Measurements from ENCODE around the gene NR3C2. TPM values are rescaled to one million over a fixed set of nuclear protein-coding genes. Genes with fewer than 3 reads are reported as not detected.
A peak's percentile ranks its signal among the peaks of the same experiment; 100 is the strongest.

NR3C2 gene
- total and polyA plus RNA-seq, 10 of the 15 experiments (the other 5 are each of a cell fraction or from before 2014, with no cell fraction given): 0.05 to 0.11 (median 0.08) TPM; not detected in 4

DNA sequence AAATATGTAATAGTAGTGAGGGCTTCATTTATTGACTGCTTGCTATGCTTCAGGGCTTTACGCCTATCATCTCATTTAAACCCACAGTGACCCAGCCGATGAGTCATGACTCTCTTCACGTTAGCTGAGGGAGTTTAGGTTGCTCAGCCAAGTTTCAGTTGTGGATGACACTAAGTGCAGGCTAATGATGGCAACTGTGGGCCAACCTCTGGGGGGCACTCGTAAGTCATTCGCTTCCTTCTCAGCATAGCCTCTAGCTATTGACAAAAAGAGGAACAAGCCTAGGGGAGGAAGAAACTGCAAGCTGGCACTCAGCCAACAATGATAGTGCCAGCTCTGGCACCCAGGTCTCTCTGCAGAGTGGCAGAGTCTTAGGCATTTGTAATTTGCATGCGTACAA, 385.3 kb downstream of the NR3C2 start (continued):
- TF ChIP-seq CEBPB (IDR thresholded peaks at IDR 0.05; ENCODE audit: borderline replicate concordance in 1 of 2, low read depth in 2 of 2, low read length in 2 of 2): no peak
- no peak for TF ChIP-seq ZNF217 (IDR thresholded peaks at IDR 0.05)
- no peak for TF ChIP-seq YBX1 (IDR thresholded peaks at IDR 0.05)
- TF ChIP-seq HDAC6 (IDR thresholded peaks at IDR 0.05; ENCODE audit: unreplicated experiment): no peak
- no peak for TF ChIP-seq NR2C2 (IDR thresholded peaks at IDR 0.05; ENCODE audit: borderline replicate concordance, control insufficient read depth, insufficient read length, low read depth)
- TF ChIP-seq NFXL1 (IDR thresholded peaks at IDR 0.05; ENCODE audit: borderline replicate concordance): no peak
- no peak; the same call in 1 of the 2 replicates for TF ChIP-seq DPF2 (IDR thresholded peaks at IDR 0.05)
- no peak for TF ChIP-seq MTA3 (IDR thresholded peaks at IDR 0.05; ENCODE audit: borderline replicate concordance, low read length)
- TF ChIP-seq, protein P1, sequence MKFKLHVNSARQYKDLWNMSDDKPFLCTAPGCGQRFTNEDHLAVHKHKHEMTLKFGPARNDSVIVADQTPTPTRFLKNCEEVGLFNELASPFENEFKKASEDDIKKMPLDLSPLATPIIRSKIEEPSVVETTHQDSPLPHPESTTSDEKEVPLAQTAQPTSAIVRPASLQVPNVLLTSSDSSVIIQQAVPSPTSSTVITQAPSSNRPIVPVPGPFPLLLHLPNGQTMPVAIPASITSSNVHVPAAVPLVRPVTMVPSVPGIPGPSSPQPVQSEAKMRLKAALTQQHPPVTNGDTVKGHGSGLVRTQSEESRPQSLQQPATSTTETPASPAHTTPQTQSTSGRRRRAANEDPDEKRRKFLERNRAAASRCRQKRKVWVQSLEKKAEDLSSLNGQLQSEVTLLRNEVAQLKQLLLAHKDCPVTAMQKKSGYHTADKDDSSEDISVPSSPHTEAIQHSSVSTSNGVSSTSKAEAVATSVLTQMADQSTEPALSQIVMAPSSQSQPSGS (IDR thresholded peaks at IDR 0.05; ENCODE audit: low read length): peak; percentile 75
- TF ChIP-seq, protein P2, sequence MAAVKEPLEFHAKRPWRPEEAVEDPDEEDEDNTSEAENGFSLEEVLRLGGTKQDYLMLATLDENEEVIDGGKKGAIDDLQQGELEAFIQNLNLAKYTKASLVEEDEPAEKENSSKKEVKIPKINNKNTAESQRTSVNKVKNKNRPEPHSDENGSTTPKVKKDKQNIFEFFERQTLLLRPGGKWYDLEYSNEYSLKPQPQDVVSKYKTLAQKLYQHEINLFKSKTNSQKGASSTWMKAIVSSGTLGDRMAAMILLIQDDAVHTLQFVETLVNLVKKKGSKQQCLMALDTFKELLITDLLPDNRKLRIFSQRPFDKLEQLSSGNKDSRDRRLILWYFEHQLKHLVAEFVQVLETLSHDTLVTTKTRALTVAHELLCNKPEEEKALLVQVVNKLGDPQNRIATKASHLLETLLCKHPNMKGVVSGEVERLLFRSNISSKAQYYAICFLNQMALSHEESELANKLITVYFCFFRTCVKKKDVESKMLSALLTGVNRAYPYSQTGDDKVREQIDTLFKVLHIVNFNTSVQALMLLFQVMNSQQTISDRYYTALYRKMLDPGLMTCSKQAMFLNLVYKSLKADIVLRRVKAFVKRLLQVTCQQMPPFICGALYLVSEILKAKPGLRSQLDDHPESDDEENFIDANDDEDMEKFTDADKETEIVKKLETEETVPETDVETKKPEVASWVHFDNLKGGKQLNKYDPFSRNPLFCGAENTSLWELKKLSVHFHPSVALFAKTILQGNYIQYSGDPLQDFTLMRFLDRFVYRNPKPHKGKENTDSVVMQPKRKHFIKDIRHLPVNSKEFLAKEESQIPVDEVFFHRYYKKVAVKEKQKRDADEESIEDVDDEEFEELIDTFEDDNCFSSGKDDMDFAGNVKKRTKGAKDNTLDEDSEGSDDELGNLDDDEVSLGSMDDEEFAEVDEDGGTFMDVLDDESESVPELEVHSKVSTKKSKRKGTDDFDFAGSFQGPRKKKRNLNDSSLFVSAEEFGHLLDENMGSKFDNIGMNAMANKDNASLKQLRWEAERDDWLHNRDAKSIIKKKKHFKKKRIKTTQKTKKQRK (IDR thresholded peaks at IDR 0.05; ENCODE audit: low read depth, low read length): no peak
- TF ChIP-seq KDM1A (IDR thresholded peaks at IDR 0.05; ENCODE audit: borderline replicate concordance): no peak
- TF ChIP-seq NR2C1 (IDR thresholded peaks at IDR 0.05): no peak
- peak; percentile 70 for TF ChIP-seq MTA2 (IDR thresholded peaks at IDR 0.05; ENCODE audit: low read depth)
- no peak for TF ChIP-seq NRF1 (conservative IDR thresholded peaks at IDR 0.05; ENCODE audit: low read depth, low read length)
- TF ChIP-seq, protein P3, sequence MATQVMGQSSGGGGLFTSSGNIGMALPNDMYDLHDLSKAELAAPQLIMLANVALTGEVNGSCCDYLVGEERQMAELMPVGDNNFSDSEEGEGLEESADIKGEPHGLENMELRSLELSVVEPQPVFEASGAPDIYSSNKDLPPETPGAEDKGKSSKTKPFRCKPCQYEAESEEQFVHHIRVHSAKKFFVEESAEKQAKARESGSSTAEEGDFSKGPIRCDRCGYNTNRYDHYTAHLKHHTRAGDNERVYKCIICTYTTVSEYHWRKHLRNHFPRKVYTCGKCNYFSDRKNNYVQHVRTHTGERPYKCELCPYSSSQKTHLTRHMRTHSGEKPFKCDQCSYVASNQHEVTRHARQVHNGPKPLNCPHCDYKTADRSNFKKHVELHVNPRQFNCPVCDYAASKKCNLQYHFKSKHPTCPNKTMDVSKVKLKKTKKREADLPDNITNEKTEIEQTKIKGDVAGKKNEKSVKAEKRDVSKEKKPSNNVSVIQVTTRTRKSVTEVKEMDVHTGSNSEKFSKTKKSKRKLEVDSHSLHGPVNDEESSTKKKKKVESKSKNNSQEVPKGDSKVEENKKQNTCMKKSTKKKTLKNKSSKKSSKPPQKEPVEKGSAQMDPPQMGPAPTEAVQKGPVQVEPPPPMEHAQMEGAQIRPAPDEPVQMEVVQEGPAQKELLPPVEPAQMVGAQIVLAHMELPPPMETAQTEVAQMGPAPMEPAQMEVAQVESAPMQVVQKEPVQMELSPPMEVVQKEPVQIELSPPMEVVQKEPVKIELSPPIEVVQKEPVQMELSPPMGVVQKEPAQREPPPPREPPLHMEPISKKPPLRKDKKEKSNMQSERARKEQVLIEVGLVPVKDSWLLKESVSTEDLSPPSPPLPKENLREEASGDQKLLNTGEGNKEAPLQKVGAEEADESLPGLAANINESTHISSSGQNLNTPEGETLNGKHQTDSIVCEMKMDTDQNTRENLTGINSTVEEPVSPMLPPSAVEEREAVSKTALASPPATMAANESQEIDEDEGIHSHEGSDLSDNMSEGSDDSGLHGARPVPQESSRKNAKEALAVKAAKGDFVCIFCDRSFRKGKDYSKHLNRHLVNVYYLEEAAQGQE (IDR thresholded peaks at IDR 0.05; ENCODE audit: low read depth, low read length): no peak
